Duodenal mucosa (tissue), 2 donors: Measurements from ENCODE around the gene GLT6D1.

Source experiments
- H3K27ac ChIP-seq: one replicate; pipeline ENCODE4 v1.7.0; 2013; ENCODE audit warnings: low read depth, low read length
- H3K27me3 ChIP-seq, 2 donors: one replicate each; pipeline ENCODE4 v1.7.0; 2013; ENCODE audit warnings: low read length in 2 of 2, control low read depth in 1 of 2; ENCODE audit not compliant: insufficient read depth in 2 of 2, control insufficient read depth in 1 of 2
- H3K36me3 ChIP-seq, 2 donors: one replicate each; pipeline ENCODE4 v1.7.0; 2013; ENCODE audit warnings: low read length in 2 of 2, control low read depth in 1 of 2; ENCODE audit not compliant: insufficient read depth in 2 of 2, control insufficient read depth in 1 of 2
- H3K4me1 ChIP-seq, 2 donors: one replicate each; pipeline ENCODE4 v1.7.0; 2013; ENCODE audit warnings: low read length in 2 of 2, control low read depth in 1 of 2; ENCODE audit not compliant: insufficient read depth in 2 of 2, control insufficient read depth in 1 of 2
- H3K4me3 ChIP-seq, 2 donors: one replicate each; pipeline ENCODE4 v1.7.0; 2013; ENCODE audit warnings: low read length in 2 of 2, low read depth in 1 of 2
- H3K9ac ChIP-seq, 2 donors: one replicate each; pipeline ENCODE4 v1.7.0; 2013; ENCODE audit warnings: low read length in 2 of 2, low read depth in 1 of 2
- H3K9me3 ChIP-seq, 2 donors: one replicate each; pipeline ENCODE4 v1.7.0; 2013; ENCODE audit warnings: low read length in 2 of 2, control low read depth in 1 of 2; ENCODE audit not compliant: control insufficient read depth in 1 of 2

The GLT6D1 gene

DNA sequence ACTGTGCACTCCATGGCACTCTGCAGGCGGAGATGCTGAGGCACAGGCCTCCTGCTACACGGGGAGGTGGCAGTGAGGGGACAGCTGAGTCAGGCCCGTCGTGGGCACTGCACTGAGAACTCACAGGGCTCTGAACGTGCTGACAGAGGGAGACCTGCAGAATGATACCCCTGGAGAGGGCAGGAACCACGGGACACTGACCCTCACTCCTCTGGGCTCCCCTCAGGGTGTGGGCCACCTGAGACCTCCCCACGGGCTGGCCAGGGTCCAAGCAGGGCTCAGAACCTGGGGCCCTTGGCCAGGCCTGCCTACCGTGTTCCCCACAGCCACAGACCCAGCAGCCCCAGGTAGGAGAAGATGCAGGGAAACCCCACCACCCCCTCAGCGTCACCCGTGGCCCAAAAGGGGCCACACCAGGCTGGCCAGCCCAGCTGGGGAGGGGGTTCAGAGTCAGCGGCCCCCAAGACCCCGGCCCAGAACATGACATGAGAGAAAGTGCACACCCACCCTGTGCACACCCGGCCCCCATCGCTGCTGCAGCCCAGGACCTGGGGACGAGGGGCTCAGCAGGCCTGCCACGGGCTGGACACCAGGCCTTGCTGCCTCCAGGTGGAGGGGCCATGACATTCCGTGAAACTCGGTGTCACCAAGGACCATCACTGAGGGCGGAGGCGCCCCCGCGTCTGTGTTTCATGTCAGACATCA lies 30.9 kb downstream of the GLT6D1 start:
- Histone ChIP-seq H3K9me3 (no peaks in the 10 kb centered on the region), H3K27me3 (no peaks in the 10 kb centered on the region), H3K9ac (no peak overlapping the region), H3K4me3 (no peak overlapping the region), H3K27ac (no peak overlapping the region), H3K36me3 (no peaks in the 10 kb centered on the region), H3K4me1 (no peaks in the 10 kb centered on the region)

DNA sequence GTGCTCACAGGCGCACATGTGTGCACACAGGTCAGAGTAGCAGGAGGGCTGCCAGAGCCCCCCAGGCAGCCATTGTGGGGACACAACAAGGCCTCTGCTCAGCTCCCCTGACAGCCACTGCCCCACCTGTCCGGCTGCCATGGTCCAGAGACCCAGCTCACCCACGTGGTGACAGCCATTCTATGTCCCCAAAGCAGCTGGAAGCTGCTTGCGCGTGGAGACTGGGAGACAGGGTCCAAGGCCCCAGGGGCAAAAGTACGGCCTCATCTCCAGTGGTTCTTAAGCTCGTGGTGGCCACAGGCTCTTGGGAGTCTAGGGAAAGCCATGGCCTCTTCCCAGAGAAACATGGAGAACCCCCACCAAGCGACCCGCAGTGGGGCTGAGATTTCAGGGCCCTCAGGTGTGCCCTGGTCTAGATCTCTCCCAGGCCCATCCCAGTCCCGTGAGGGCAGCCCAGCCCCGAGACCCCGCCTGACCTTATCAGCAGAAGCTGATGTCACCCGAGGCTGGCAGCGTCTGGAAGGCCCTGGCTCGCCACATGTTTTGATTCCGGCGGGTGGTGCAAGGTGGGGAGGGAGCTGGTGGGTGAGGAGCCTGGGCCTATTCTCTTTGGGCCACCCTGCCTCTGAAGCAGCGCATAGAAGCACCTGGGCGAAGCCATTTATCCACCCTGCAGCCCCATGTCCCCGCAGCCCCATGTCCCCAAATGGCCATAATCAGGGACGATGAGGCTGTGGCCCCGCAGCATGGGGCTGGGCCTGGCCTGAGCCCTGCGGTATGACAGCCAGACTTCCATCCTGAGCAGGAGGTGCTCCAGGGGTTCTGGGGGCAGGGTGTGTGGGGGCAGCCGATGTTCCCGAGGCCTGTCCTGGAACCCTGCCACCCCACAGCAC lies 31.7 kb downstream of the GLT6D1 start:
- Histone ChIP-seq H3K27ac (no peak overlapping the region), H3K9ac (no peak overlapping the region), H3K4me1 (no peaks in the 10 kb centered on the region)

DNA sequence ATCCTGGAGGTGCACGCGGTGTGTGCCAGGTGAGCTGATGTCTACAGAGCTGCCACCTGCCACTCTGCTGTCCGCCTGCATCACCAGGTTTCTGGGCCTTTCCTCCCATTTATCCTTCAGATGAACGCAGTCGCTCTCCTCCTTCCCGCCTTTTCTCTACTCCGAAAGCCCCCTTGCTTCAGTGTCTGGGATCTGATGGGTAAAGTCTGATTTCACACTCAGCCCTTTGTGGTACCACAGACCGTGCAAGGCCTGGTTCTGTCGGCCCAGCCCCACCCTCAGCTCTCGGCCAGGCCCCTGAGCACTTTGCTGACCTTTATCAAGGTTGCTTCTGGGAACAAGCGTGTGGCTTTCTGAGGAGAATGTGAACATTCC lies 32.5 kb downstream of the GLT6D1 start:
- H3K27me3 ChIP-seq: no peaks in the 10 kb centered on the region
- H3K9ac ChIP-seq: no peak overlapping the region
- no peak overlapping the region for H3K4me3 ChIP-seq
- no peak overlapping the region for H3K27ac ChIP-seq
- H3K36me3 ChIP-seq: no peaks in the 10 kb centered on the region
- no peaks in the 10 kb centered on the region for H3K4me1 ChIP-seq
- H3K9me3 ChIP-seq: no peaks in the 10 kb centered on the region

More for the DNA sequence above, 31.7 kb downstream of the GLT6D1 start:
- H3K4me3 ChIP-seq: no peak overlapping the region
- H3K36me3 ChIP-seq: no peaks in the 10 kb centered on the region
- no peaks in the 10 kb centered on the region for H3K27me3 ChIP-seq
- no peaks in the 10 kb centered on the region for H3K9me3 ChIP-seq

DNA sequence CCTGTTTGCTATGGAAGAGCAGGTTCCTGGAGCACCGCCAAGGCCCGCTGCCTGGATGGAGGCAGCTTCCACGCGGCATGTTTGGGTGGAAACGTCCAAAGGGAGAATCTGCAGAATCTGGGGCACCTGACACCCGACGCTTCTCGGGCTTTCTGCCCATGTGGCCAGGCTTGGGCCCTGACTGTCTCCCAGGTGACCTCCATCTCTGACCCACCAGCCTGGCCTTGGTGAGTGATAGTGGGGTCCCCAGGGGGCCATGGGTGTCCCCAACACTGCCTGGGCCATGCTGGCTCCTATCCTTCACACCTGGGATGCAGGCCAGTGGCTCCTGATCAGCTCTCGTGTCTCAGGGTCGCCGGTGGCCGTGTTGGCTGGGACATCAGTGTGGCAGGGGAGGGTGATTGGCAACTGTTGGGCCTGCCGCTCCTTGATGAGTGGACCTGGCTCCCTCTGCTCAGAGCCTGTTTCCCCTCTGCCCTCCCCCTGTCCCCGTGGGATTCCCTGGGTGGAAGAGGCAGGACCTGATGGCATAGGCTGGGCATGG lies 34.0 kb downstream of the GLT6D1 start:
- Histone ChIP-seq H3K27ac (no peak overlapping the region), H3K27me3 (no peaks in the 10 kb centered on the region), H3K4me1 (no peaks in the 10 kb centered on the region), H3K9ac (no peak overlapping the region), H3K9me3 (no peaks in the 10 kb centered on the region), H3K36me3 (no peaks in the 10 kb centered on the region), H3K4me3 (no peak overlapping the region)

DNA sequence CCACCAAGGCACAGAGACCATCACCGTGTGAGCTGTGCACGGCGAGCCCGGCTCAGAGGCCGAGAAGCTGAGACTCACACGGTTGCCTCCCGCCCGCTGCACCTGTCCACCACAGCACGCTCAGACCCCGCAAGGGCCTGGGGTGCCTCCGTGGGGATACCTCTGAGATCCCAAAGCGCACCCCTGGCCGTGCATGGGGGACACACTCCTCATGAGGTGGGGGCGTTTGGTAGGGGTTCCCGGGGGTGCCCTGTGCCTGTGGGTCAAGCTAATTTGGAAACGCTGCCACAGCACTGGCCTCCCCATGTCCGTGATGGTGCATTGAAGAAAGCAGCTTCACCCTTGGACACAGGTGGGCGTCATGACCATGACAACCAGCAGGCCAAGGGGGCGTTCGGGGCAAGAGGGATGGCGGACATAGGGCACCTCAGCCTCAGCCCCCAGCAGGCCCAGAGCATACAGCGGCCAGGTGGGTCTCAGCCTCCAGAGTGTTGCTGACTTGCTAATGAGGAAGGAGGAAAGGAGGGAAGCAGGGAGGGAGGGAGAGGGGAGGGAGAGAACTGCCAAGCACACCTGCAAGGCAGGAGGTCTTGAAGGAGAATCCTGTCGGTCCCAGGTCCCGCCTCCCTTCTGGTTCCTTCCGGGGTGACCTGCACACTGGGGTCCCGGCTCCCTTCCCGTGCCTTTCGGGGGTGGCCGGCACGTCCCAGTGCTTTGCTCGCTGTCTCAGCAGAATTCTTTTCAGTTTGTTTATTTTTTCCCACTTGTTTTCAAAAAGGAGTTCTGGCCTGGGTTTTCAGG lies 34.7 kb downstream of the GLT6D1 start:
- no peak overlapping the region for H3K27ac ChIP-seq
- no peaks in the 10 kb centered on the region for H3K4me1 ChIP-seq
- no peaks in the 10 kb centered on the region for H3K9me3 ChIP-seq
- no peaks in the 10 kb centered on the region for H3K36me3 ChIP-seq
- no peak overlapping the region for H3K4me3 ChIP-seq
- no peak overlapping the region for H3K9ac ChIP-seq
- no peaks in the 10 kb centered on the region for H3K27me3 ChIP-seq

DNA sequence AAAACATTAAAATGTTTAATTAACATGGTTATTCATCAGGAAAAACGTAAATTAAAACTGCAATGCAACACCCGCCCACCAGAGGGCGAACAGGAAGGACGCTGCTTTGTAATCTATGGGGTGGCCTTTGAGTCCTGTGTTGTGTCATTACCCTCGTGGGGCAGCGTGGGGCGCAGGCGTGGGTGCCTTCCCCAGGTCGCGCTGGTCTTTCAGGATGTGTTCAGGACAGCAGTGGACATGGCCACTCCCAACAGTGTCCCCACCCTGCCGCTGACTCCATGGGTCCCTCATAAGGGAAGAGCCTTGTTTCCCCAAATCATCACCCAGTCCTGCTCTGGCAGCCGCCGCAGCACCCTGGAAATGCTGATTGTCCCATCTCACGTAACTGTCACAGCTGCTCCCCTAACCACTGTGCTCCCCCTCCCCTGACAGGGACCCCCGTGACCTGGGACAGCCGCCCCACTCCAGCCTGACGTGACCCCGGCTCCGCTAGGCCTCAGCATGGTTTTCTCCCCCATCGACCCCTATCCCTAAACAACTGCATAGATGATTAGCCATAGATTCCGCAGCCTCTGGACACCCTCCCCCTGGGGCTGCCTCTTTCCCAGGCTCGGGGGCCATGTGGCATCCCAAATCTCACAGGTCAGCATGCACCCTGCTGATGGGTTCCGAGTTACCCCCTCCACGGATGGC lies 36.4 kb downstream of the GLT6D1 start:
- Histone ChIP-seq H3K36me3 (no peaks in the 10 kb centered on the region), H3K4me3 (no peak overlapping the region), H3K27ac (no peak overlapping the region), H3K27me3 (no peaks in the 10 kb centered on the region), H3K9ac (no peak overlapping the region), H3K9me3 (no peaks in the 10 kb centered on the region), H3K4me1 (no peaks in the 10 kb centered on the region)

DNA sequence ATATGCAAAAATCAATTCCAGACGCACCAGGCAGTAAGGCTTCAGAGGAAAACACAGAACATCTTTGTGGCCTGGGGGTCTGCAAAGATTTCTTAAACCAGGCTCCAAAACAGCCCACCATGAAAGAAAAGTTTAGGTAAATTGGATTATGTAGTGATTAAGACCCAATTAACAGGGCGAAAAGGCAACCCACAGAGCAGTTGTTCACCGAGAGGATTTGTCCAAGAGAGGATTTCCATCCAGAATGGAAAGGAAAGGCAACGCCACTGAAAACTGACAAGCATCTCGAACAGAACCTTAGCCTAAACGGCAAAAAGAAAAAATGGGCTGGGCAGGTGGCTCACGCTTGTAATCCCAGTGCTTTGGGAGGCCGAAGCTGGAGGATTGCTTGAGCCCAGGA lies 37.4 kb downstream of the GLT6D1 start:
- Histone ChIP-seq H3K27ac (no peak overlapping the region), H3K36me3 (no peaks in the 10 kb centered on the region), H3K4me1 (no peaks in the 10 kb centered on the region), H3K4me3 (no peak overlapping the region), H3K27me3 (no peaks in the 10 kb centered on the region), H3K9me3 (no peaks in the 10 kb centered on the region), H3K9ac (no peak overlapping the region)

DNA sequence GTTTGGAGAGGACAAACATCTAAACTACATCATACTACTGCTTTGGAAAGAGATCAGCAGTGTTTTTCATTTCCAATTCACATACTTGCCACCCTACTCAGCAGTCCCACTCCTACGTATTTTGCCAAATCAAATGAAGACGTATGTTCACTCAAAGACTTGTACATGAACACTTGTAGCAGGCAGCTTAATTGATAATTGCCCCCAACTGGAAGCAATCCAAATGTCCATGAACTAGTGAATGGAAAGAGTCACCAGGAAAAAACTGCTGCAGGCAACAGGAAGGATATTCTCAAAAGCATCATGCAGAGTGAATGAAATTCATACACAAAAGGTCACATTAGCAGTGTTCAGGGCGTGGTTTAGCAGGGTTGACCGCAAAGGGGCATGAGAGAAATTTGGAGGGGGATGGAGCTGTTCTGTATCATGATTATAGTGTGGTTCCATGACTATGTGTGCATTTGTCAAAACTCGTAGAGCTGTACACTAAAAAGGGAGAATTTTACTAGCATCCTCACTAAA lies 39.0 kb downstream of the GLT6D1 start:
- H3K4me3 ChIP-seq: no peak overlapping the region
- no peaks in the 10 kb centered on the region for H3K27me3 ChIP-seq
- no peaks in the 10 kb centered on the region for H3K9me3 ChIP-seq
- H3K27ac ChIP-seq: no peak overlapping the region
- H3K9ac ChIP-seq: no peak overlapping the region
- no peaks in the 10 kb centered on the region for H3K36me3 ChIP-seq
- H3K4me1 ChIP-seq: no peaks in the 10 kb centered on the region

DNA sequence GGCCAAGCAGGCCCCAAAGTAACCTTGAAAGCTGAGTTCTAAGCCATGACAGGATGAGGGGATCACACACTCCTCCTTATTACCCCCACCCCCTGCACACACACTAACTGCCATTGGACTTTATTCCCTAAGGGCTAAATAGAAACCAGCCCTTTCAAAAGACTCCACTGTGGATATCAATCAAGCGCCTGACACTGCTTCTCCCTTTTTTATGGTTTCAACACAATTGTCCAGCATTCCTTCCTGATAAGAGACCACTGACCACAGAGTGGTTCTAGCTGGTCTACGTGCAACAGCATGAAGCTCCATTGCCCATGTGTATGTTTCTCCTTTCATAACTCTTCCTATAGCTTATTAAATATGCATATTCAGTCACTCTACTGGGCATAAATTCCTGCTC lies 43.1 kb downstream of the GLT6D1 start:
- Histone ChIP-seq H3K4me3 (no peak overlapping the region), H3K9ac (no peak overlapping the region), H3K36me3 (no peaks in the 10 kb centered on the region), H3K4me1 (no peaks in the 10 kb centered on the region), H3K27me3 (no peaks in the 10 kb centered on the region), H3K27ac (no peak overlapping the region), H3K9me3 (no peaks in the 10 kb centered on the region)
